ENCODE measurements around the gene PGLYRP2.

The PGLYRP2 gene

DNA sequence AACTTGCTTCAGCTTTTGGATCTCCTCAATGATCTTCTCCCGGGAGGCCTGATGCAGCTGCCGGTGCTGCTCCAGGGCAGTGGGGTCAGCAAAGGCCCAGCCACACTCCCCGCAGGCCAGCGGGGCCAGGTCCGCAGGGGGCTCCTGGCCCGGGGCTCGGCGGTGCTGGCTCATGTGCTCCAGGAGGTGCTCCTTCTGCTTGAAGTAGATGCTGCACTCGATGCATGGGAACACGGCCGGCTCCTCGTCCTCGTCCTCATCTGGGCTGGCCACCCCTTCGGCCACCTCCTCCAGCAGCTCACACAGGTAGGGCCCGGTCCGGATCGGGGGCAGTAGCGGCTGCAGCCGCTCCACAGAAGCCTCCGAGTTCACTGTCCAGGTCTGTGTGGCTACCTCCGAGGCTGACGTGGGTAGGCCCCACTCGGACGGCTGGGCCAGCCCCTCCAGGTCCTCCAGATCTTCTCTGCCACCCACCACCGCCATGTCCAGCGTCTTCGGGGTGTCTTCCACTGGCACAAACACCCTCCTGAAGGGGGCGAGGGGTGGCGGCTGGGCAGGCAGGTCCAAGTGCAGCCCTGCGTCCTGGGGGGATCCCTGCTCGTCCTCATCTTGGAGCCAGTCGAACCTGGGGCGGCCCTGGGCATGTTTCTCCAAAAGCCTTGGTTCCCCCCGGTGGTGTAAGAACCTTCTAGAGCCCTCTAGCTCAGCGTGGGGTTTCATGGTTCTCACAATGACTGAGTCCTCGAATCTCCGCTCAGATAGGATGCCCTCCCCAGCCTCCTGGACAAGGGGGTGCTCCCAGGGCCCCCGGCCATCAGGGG is 39.3 kb downstream of the PGLYRP2 start:
- TF ChIP-seq, protein P1, sequence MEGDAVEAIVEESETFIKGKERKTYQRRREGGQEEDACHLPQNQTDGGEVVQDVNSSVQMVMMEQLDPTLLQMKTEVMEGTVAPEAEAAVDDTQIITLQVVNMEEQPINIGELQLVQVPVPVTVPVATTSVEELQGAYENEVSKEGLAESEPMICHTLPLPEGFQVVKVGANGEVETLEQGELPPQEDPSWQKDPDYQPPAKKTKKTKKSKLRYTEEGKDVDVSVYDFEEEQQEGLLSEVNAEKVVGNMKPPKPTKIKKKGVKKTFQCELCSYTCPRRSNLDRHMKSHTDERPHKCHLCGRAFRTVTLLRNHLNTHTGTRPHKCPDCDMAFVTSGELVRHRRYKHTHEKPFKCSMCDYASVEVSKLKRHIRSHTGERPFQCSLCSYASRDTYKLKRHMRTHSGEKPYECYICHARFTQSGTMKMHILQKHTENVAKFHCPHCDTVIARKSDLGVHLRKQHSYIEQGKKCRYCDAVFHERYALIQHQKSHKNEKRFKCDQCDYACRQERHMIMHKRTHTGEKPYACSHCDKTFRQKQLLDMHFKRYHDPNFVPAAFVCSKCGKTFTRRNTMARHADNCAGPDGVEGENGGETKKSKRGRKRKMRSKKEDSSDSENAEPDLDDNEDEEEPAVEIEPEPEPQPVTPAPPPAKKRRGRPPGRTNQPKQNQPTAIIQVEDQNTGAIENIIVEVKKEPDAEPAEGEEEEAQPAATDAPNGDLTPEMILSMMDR (IDR thresholded peaks at IDR 0.05; ENCODE audit: insufficient read depth, low read length, poor library complexity, severe bottlenecking), result no peak
- H3K27me3 ChIP-seq (replicated peaks; ENCODE audit: control insufficient read depth, insufficient read depth, low read length), result no peaks in the 10 kb centered on the region
- no peaks in the 10 kb centered on the region for H3K36me3 ChIP-seq (ENCODE audit: control insufficient read depth, insufficient read depth, low read length)
- no peak overlapping the region for H3K4me3 ChIP-seq (replicated peaks; ENCODE audit: low read depth, low read length)
- DNase-seq (ENCODE audit: extremely low read depth, insufficient read length), result no peak

DNA sequence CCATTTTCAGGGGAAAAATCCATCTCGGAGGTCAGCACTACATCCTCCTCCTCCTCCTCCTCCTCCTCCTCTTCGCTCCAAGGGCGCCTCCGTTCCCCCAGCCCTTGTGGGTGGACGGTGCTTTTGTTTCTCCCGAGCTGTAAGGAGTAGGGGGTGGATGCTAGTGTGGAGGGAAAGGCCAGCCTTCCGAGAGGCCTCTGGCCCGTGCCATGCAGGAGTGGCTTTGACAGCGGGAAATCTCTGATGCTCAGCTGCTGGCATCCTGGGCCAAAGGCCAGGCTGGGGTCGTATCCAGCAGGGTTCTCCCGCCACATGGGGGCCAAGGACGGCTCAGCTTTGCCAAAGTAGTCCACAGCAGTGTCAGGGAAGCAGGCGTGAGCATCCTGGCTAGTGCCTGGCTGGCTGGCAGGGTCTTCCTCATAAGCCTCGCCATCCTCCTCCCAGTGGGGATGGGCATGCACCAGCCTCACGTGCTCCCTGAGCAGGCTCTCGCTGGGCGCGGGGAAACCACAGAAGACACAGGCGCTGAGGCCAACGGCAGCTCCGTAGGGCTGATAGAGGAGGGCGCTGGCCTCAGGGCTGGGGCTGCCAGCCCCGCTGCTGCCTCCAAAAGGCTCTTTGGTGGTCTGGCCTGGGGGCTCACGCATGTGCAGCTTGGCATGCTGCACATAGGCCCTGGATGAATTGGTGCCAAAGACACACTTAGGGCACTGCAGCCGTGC is 40.1 kb downstream of the PGLYRP2 start:
- Histone ChIP-seq H3K4me3 (replicated peaks; ENCODE audit: low read depth, low read length) (no peak overlapping the region), H3K27me3 (replicated peaks; ENCODE audit: control insufficient read depth, insufficient read depth, low read length) (no peaks in the 10 kb centered on the region), H3K36me3 (ENCODE audit: control insufficient read depth, insufficient read depth, low read length) (no peaks in the 10 kb centered on the region)
- DNase-seq (ENCODE audit: extremely low read depth, insufficient read length), result no peak
- TF ChIP-seq, protein P1 (IDR thresholded peaks at IDR 0.05; ENCODE audit: insufficient read depth, low read length, poor library complexity, severe bottlenecking), result no peak

DNA sequence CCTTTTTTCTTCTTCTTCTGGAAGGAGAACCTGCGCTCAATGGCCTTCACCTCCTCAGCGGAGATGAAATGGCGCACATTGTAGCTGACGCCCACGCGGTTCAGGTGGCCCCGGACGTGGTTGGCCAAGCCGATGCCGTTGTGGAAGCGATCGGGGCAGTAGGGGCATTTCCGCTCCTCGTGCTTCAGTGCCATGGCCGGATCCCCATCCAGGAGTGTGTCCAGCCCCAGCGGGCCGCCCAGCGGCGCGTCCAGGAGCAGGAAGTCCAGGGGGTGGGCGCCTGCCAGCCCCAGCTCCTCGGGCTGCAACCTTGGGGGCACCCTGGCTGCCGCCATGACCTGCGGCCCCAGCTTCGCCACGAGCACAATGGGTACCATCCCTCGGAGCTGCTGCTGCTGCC is 40.7 kb downstream of the PGLYRP2 start:
- no peak for DNase-seq (ENCODE audit: extremely low read depth, insufficient read length)
- TF ChIP-seq, protein P1 (IDR thresholded peaks at IDR 0.05; ENCODE audit: insufficient read depth, low read length, poor library complexity, severe bottlenecking), result no peak
- no peaks in the 10 kb centered on the region for H3K36me3 ChIP-seq (ENCODE audit: control insufficient read depth, insufficient read depth, low read length)
- no peaks in the 10 kb centered on the region for H3K27me3 ChIP-seq (replicated peaks; ENCODE audit: control insufficient read depth, insufficient read depth, low read length)
- no peak overlapping the region for H3K4me3 ChIP-seq (replicated peaks; ENCODE audit: low read depth, low read length)

- TF ChIP-seq, protein P1 (IDR thresholded peaks at IDR 0.05; ENCODE audit: insufficient read depth, low read length, poor library complexity, severe bottlenecking), result no peak
- Histone ChIP-seq H3K4me3 (replicated peaks; ENCODE audit: low read depth, low read length) (no peak overlapping the region), H3K27me3 (replicated peaks; ENCODE audit: control insufficient read depth, insufficient read depth, low read length) (no peaks in the 10 kb centered on the region), H3K36me3 (ENCODE audit: control insufficient read depth, insufficient read depth, low read length) (no peaks in the 10 kb centered on the region)
- DNase-seq (ENCODE audit: extremely low read depth, insufficient read length), result no peak
These were observed 41.2 kb downstream of the PGLYRP2 start for GRCh38 chr19:15438124-15438496.

DNA sequence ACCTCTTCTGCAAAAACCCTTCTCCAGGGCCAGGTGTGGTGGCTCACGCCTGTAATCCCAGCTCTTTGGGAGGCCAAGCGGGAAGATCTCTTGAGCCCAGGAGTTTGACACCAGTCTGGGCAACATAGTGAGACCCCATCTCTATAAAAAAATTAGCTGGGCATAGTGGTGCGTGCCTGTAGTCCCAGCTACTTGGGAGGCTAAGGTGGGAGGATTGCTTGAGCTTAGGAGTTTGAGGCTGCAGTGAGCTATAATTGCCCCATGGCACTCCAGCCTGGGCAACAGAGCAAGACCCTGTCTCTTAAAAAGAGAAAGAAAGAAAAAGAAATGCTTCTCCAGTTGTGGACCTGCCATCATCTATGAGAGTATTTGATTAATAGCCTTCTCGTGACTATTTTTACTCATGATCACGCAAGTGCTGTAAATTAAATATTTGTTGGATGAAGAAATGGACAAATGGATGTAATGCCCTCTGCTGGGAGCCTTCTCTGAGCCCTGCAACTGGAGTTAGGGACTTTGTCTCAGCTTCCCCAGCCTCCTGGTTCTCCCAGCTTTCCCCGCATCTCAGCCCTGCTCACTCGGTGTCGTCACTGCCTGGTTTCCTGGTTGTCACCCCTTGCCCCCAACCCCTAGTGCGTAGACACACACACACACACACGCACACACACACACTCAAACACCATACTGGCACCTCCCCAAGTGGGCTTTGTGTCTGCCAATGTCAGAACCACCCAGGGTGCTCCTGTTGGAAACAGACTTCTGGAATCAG is 41.8 kb downstream of the PGLYRP2 start:
- no peak for DNase-seq (ENCODE audit: extremely low read depth, insufficient read length)
- TF ChIP-seq, protein P1 (IDR thresholded peaks at IDR 0.05; ENCODE audit: insufficient read depth, low read length, poor library complexity, severe bottlenecking), result no peak
- H3K4me3 ChIP-seq (replicated peaks; ENCODE audit: low read depth, low read length), result no peak overlapping the region
- H3K27me3 ChIP-seq (replicated peaks; ENCODE audit: control insufficient read depth, insufficient read depth, low read length), result no peaks in the 10 kb centered on the region
- H3K36me3 ChIP-seq (ENCODE audit: control insufficient read depth, insufficient read depth, low read length), result no peaks in the 10 kb centered on the region

Data from GM06990 (cell line).